Uterus (tissue), 2 donors: ENCODE data around the gene WDTC1.

Experiments used
- POLR2A ChIP-seq, 2 donors: fragments of 450-650 bp; IDR thresholded peaks; one replicate each; pipeline ENCODE4 v1.6.1; 2016; ENCODE audit warnings: antibody characterized with exemption in 2 of 2, mild to moderate bottlenecking in 1 of 2, moderate library complexity in 1 of 2
- TF ChIP-seq, protein P1 (sequence below), 4 experiments: fragments of 200-600 bp in 2 of 4; fragments of 450-650 bp in 2 of 4; sonication (generic) in 2 of 4; IDR thresholded peaks; one replicate each; pipeline ENCODE4 v1.5.1; 2016 to 2019; ENCODE audit warnings: antibody characterized with exemption in 4 of 4, mild to moderate bottlenecking in 2 of 4, moderate library complexity in 1 of 4

DNA sequence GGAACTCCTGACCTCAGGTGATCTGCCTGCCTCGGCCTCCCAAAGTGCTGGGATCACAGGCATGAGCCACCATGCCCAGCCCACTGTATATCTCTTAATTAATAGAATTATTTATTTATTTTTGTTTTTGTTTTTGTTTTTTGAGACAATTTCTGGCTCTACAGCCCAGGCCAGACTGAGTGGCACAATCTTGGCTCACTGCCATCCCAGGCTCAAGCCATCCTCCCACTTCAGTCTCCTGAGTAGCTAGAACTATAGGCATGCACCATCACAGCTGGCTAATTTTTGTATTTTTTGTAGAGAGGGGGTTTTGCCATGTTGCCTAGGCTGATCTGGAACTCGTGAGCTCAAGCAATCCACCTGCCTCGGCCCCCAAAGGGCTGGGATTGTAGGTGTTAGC is 15.7 kb upstream of the WDTC1 start:
- no peak for TF ChIP-seq POLR2A (IDR thresholded peaks at IDR 0.05)
- TF ChIP-seq, protein P1, sequence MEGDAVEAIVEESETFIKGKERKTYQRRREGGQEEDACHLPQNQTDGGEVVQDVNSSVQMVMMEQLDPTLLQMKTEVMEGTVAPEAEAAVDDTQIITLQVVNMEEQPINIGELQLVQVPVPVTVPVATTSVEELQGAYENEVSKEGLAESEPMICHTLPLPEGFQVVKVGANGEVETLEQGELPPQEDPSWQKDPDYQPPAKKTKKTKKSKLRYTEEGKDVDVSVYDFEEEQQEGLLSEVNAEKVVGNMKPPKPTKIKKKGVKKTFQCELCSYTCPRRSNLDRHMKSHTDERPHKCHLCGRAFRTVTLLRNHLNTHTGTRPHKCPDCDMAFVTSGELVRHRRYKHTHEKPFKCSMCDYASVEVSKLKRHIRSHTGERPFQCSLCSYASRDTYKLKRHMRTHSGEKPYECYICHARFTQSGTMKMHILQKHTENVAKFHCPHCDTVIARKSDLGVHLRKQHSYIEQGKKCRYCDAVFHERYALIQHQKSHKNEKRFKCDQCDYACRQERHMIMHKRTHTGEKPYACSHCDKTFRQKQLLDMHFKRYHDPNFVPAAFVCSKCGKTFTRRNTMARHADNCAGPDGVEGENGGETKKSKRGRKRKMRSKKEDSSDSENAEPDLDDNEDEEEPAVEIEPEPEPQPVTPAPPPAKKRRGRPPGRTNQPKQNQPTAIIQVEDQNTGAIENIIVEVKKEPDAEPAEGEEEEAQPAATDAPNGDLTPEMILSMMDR (IDR thresholded peaks at IDR 0.05) = no peak
